GM19468 (cell line): ENCODE measurements around the gene ADAMTS2.

Experiments used
- ATAC-seq: cut with Tn5 transposase; IDR thresholded peaks from one replicate; pipeline ENCODE4 v1.9.1; 2021; ENCODE audit warnings: mild to moderate bottlenecking, moderate library complexity, moderate number of reproducible peaks; ENCODE audit not compliant: unreplicated experiment; ENCODE audit errors: extremely low read depth

ADAMTS2 gene

GRCh38 chr5:179314606-179315355 lies 30.5 kb downstream of the ADAMTS2 start:
- no peak for ATAC-seq

GRCh38 chr5:179313849-179314521 lies 31.3 kb downstream of the ADAMTS2 start:
- no peak for ATAC-seq

- no peak for ATAC-seq
Observed at GRCh38 chr5:179312557-179313235, 32.6 kb downstream of the ADAMTS2 start.

- ATAC-seq = no peak
Observed at GRCh38 chr5:179311581-179311980, 33.7 kb downstream of the ADAMTS2 start.

GRCh38 chr5:179311091-179311470 lies 34.2 kb downstream of the ADAMTS2 start:
- no peak for ATAC-seq

GRCh38 chr5:179310439-179311090 lies 34.7 kb downstream of the ADAMTS2 start:
- ATAC-seq = no peak

GRCh38 chr5:179309751-179310320 lies 35.4 kb downstream of the ADAMTS2 start:
- ATAC-seq = no peak

- ATAC-seq = no peak
Observed at GRCh38 chr5:179309383-179309670, 35.9 kb downstream of the ADAMTS2 start.

- no peak for ATAC-seq
Observed at GRCh38 chr5:179308563-179309382, 36.5 kb downstream of the ADAMTS2 start.

GRCh38 chr5:179307931-179308471 lies 37.3 kb downstream of the ADAMTS2 start:
- no peak for ATAC-seq

GRCh38 chr5:179307013-179307800 lies 38.1 kb downstream of the ADAMTS2 start:
- no peak for ATAC-seq

GRCh38 chr5:179306191-179307012 lies 38.9 kb downstream of the ADAMTS2 start:
- no peak for ATAC-seq

GRCh38 chr5:179304871-179305270 lies 40.4 kb downstream of the ADAMTS2 start:
- ATAC-seq = no peak

- ATAC-seq = no peak
Observed at GRCh38 chr5:179304466-179304865, 40.8 kb downstream of the ADAMTS2 start.

GRCh38 chr5:179303451-179304200 lies 41.6 kb downstream of the ADAMTS2 start:
- no peak for ATAC-seq

- ATAC-seq = no peak
Observed at GRCh38 chr5:179302499-179303185, 42.6 kb downstream of the ADAMTS2 start.

GRCh38 chr5:179301796-179302195 lies 43.5 kb downstream of the ADAMTS2 start:
- no peak for ATAC-seq
